GM12801 (cell line): ENCODE data around the gene AKAP9.

Experiments used
- TF ChIP-seq, protein P1 (sequence below): IDR thresholded peaks from one replicate; pipeline ENCODE4 v1.5.1; 2011; ENCODE audit warnings: control low read depth; ENCODE audit not compliant: insufficient read length; ENCODE audit errors: extremely low read depth

Gene AKAP9

DNA sequence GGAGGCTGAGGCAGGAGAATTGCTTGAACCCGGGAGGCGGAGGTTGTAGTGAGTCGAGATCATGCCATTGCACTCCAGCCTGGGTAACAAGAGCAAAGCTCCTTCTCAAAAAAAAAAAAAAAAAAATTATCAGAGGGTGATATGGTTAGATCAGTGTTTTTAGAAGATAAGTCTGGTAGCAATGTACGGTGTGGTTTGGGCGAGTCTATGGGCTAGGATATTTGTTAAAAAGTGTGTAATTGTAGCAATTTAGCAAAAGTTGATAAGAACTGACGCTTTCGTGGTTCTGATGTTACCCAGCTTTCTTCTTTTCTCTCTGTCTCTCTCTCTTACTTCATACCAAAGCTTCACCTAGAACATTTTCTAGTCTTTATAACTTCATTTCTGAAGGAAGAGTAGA is 200.5 kb downstream of the AKAP9 start:
- TF ChIP-seq, protein P1, sequence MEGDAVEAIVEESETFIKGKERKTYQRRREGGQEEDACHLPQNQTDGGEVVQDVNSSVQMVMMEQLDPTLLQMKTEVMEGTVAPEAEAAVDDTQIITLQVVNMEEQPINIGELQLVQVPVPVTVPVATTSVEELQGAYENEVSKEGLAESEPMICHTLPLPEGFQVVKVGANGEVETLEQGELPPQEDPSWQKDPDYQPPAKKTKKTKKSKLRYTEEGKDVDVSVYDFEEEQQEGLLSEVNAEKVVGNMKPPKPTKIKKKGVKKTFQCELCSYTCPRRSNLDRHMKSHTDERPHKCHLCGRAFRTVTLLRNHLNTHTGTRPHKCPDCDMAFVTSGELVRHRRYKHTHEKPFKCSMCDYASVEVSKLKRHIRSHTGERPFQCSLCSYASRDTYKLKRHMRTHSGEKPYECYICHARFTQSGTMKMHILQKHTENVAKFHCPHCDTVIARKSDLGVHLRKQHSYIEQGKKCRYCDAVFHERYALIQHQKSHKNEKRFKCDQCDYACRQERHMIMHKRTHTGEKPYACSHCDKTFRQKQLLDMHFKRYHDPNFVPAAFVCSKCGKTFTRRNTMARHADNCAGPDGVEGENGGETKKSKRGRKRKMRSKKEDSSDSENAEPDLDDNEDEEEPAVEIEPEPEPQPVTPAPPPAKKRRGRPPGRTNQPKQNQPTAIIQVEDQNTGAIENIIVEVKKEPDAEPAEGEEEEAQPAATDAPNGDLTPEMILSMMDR, result no peak

DNA sequence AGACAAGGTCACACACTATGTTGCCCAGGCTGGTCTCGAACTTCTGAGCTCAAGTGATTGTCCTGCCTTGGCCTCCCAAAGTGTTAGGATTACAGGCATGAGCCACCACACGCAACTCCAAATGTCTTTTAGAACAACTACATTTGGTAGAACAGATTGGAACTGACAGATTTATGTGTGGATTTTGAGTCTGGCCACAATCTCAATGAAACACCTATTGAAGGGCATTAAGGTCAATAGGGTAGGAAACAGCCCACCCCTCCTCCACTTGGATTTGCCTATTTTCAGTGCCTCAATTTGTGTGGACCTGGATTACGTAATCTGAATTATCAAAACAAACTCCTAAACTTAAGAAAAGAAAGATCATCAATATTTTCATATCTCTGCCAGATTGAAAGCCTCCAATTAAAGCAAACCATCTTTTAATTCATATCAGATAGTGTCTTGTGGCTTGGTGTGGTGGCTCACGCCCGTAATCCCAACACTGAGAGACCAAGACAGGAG is 209.1 kb downstream of the AKAP9 start:
- TF ChIP-seq, protein P1, result no peak

DNA sequence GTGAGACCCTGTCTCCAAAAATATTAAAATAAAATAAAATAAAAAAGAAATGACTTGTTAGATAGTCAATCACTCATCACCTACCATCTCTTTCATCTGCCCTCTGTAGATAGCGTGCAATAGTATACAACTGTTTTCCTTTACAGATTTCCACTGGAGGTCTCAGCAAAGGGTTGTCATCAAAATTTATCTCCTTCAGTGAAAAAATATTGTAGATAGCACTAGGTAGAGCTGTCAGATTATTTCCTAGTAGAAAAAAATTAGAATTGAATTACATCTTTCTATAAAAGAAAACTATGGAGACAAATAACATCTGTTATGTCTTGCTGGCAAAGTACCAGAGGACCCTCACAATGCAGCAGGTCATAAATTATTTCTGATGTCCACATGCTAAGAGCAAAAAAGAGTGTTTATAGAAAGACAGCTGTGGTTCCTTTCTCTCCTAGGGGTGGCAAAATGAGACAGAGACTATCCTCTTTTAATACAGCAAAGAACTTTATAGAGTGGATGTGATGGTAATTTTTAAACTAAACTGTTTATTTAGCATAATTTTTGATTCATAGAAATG is 209.9 kb downstream of the AKAP9 start:
- TF ChIP-seq, protein P1, result no peak

DNA sequence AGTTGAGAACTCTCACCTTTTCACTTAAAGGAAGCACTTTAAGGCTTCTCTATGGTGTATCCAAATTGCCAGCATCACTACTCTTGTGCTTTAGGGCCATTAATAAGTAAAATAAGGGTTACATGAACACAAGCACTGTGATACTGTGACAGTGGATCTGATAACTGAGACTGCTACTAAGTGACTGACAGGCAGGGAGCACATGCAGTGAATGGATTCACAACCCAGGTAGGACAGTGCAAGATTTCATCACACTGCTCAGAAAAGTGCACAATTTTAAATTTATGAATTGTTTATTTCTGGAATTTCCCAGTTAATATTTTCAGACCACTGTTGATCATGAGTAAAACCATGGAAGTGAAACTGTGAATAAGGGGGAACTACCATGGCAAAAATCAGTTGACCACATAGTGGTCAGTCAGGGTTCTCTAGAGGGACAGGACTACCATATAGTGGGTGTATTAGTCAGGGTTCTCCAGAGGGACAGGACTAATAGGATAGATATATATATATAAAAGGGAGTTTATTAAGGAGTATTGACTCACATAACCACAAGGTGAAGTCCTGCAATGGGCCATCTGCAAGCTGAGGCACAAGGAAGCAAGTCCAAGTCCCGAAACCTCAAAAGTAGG is 214.6 kb downstream of the AKAP9 start:
- TF ChIP-seq, protein P1, result no peak

DNA sequence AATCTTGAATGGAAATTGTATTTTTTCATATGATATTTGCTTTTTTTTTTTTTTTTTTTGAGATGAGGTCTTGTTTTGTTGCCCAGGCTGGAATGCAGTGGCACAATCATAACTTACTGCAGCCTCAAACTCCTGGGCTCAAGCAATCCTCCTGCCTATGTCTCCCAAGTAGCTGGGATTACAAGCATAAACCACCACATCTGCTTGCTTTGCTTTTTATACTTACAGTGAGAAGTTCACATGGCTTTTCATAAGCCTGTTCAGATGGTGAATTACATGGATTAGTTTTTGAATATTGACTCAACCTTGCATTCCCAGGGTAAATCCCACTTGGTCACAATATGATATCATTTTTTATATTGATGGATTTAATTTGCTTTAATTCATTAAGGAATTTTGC is 216.3 kb downstream of the AKAP9 start:
- TF ChIP-seq, protein P1, result no peak

DNA sequence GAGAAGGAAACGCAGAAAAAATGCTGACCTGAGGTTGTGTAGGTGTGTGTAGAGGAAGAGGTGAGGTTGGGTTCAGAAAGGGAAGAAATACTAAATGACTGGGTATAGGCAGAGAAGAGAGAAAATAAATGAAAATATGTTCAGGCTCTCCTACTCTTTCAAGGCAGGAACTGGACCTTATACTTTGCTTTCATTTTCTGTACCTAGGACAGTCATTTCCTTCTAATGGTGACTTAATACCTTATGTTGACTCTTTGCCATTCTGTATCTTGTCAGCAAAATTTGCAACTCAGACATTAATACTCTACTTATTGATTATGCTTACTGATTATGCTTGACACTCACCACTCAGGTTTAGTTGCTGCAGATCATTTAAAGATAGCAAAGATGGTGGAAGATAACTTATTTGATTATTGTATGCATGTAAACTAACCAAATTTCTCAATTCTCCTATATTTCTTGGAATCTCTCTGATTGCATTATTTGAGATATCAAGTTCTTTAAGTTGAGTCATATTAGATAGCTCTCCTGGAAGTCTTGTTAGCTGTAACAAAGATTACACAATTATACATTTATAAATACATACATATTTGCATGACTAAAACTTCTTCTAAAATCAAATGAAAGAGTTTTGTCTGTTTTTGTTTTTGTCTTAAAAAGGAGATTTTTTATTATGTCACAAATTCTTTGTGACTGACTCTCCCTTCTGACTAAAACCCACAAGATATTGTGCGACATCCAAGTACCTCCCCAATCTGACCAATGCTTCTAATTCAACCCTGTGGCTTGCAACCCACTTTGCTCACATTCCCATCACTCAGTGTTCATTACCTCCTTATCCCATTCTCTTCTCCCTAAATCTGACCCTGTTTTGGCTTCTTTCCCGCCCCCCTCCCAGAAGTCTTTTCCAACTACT is 218.3 kb downstream of the AKAP9 start:
- TF ChIP-seq, protein P1, result no peak
